ENCODE results near the gene SLC12A7.

GRCh38 chr5:1159341-1159675 is 47.4 kb upstream of the SLC12A7 start:
- TF ChIP-seq CTCF (conservative IDR thresholded peaks at IDR 0.05; ENCODE audit: low read length) (no peak), EZH2phosphoT487 (IDR thresholded peaks at IDR 0.05; ENCODE audit: borderline replicate concordance, low read depth, low read length) (no peak)
